T follicular helper cell (primary cell): ENCODE results near the gene UBA1.

Source experiments
- DNase-seq: peaks from one replicate; pipeline ENCODE4 v3.0.0-alpha.2; 2020; ENCODE audit warnings: low read depth
- total RNA-seq, 2 experiments: gene quantifications; one replicate each; lab custom pipeline; 2026; lab: John Stamatoyannopoulos, UW

Gene UBA1
- total RNA-seq = 237 to 315 reads per million in 2 experiments

- peak; percentile 97 for DNase-seq
Measured at GRCh38 chrX:47193475-47194193, at the start of gene UBA1. UBA1 (plus strand) TSS chrX:47193829; CDS start chrX:47198803, 4,974 bp downstream.

GRCh38 chrX:47143894-47144625 lies 49.6 kb upstream of the UBA1 start:
- no peak for DNase-seq

GRCh38 chrX:47144626-47145394 lies 48.8 kb upstream of the UBA1 start, which contains the start of the genes NDUFB11 and RBM10:
NDUFB11 (minus strand) TSS chrX:47144702; CDS start chrX:47144679, 23 bp downstream.
RBM10 (plus strand) TSS chrX:47145221; CDS start chrX:47147482, 2,261 bp downstream.
- peak; percentile 80 for DNase-seq

GRCh38 chrX:47145395-47146120 lies 48.1 kb upstream of the UBA1 start:
- DNase-seq = no peak

- DNase-seq = no peak
Measured at GRCh38 chrX:47146121-47146935, 47.3 kb upstream of the UBA1 start.

- DNase-seq = no peak
Measured at GRCh38 chrX:47146936-47147859, 46.4 kb upstream of the UBA1 start.

GRCh38 chrX:47148946-47149345 lies 44.7 kb upstream of the UBA1 start:
- no peak for DNase-seq

GRCh38 chrX:47151435-47151834 lies 42.2 kb upstream of the UBA1 start:
- DNase-seq = no peak

- no peak for DNase-seq
Measured at GRCh38 chrX:47156611-47157520, 36.8 kb upstream of the UBA1 start.

- DNase-seq = no peak
Measured at GRCh38 chrX:47158131-47158530, 35.5 kb upstream of the UBA1 start.

- no peak for DNase-seq
Measured at GRCh38 chrX:47158781-47159180, 34.8 kb upstream of the UBA1 start.

GRCh38 chrX:47160781-47161180 lies 32.8 kb upstream of the UBA1 start:
- DNase-seq = no peak

GRCh38 chrX:47162927-47163583 lies 30.6 kb upstream of the UBA1 start:
- no peak for DNase-seq

GRCh38 chrX:47164420-47164819 lies 29.2 kb upstream of the UBA1 start:
- no peak for DNase-seq

- no peak for DNase-seq
Measured at GRCh38 chrX:47166126-47166525, 27.5 kb upstream of the UBA1 start.

GRCh38 chrX:47168495-47169073 lies 25.0 kb upstream of the UBA1 start:
- no peak for DNase-seq

GRCh38 chrX:47169273-47169672 lies 24.4 kb upstream of the UBA1 start:
- DNase-seq = no peak
